ENCODE results near the gene NOP56.
"Not testable (repeated sequence)": the region's sequence is repeated elsewhere in the genome, so short reads cannot be mapped to it uniquely, and the experiment has no call there.

NOP56 gene

DNA sequence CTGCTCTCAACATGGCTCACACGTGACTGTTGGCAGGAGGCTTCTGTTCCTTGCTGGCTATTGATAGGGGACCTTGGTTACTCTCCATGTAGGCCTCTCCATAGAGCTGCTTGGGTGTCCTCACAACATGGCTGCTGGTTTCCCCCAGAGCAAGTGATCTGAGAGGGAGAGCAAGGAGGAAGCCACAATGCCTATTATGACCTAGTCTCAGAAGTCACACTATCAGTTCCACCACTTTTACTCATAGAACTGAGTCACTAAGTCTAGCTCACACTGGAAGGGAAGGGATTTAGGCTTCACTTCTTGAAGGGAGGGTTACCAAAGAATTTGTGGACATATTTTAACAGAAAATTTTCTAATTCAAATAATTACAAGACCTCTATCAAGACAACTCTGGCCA lies 8.7 kb upstream of the NOP56 start:
- DNase-seq (ENCODE audit: low read depth in 2 of 2) = no peak

- peak in 1 of 2 donors; percentile 30 for DNase-seq (ENCODE audit: low read depth in 2 of 2)
Measured at GRCh38 chr20:2652724-2653555, 508 bp downstream of the NOP56 start.

DNA sequence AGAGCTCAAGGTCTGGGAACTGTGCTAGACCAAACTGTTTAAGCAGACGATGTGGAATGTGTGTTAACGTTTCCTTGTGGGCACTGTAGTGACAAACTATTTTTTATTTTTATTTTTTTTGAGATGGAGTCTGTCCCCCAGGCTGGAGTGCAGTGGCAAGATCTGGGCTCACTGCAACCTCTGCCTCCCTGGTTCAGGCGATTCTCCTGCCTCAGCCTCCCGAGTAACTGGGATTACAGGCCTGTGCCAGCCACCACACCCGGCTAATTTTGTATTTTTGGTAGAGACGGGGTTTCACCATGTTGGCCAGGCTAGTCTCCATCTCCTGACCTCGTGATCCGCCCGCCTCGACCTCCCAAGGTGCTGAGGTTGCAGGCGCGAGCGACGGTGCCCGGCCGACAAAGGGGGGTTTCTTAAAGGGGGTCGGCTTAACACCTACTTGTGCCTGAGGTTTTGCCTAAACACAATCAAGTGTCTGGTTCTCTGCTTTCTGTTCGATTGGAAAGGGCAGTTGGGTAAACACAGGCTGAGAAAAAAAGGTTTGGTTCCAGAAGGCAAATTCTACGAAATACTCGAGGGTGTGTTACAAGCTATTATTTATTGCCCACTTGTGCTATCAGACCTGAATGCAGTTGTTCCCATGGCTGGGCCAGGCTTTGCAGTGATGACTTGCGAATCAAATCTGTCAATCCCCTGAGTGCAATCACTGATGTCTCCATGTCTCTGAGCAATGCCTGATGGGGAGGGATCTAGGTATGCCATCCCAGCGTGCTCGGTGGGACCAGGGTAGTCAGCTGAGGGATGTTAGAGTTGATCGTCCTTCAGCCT lies 1.3 kb downstream of the NOP56 start:
- no peak for DNase-seq (ENCODE audit: low read depth in 2 of 2)

- no peak for DNase-seq (ENCODE audit: low read depth in 2 of 2)
Measured at GRCh38 chr20:2654384-2654822, 2.0 kb downstream of the NOP56 start.

GRCh38 chr20:2654831-2655230 lies 2.4 kb downstream of the NOP56 start:
- no peak for DNase-seq (ENCODE audit: low read depth in 2 of 2)

DNA sequence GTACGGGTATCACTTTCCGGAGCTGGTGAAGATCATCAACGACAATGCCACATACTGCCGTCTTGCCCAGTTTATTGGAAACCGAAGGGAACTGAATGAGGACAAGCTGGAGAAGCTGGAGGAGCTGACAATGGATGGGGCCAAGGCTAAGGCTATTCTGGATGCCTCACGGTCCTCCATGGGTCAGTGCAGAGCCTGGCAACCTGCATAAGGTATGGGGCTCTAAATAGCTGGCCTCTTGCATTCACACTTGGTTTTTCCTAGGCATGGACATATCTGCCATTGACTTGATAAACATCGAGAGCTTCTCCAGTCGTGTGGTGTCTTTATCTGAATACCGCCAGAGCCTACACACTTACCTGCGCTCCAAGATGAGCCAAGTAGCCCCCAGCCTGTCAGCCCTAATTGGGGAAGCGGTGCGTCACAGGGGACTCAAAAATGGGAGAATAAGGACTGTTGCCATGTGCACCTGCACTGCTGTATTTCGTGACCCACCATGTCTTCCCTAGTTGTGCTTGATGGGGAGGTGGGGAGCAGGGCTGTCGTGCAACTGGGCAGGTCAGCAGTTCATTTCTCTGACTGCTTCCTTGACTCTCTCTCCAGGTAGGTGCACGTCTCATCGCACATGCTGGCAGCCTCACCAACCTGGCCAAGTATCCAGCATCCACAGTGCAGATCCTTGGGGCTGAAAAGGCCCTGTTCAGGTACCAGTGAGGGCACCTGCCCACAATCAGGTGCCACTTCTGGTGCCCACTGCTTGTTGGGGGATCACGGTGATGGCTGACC lies 3.1 kb downstream of the NOP56 start:
- DNase-seq (ENCODE audit: low read depth in 2 of 2) = no peak

- DNase-seq (ENCODE audit: low read depth in 2 of 2) = no peak
Measured at GRCh38 chr20:2656471-2657117, 4.2 kb downstream of the NOP56 start.

GRCh38 chr20:2657241-2657640 lies 4.8 kb downstream of the NOP56 start:
- no peak for DNase-seq (ENCODE audit: low read depth in 2 of 2)

DNA sequence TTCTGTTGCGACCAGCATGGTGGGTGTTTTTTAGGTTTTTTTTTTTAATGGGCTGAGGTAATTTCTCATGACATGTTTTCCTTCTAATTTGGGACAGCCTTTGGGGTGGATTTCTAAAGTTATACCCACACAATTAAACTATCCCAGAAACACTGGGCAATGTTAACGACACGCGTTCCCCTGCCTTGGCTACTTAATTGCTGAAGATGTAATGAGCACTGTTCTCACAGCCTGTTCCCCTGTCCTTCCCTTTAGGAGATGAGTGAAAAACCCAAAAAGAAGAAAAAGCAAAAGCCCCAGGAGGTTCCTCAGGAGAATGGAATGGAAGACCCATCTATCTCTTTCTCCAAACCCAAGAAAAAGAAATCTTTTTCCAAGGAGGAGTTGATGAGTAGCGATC lies 5.2 kb downstream of the NOP56 start:
- no peak for DNase-seq (ENCODE audit: low read depth in 2 of 2)

DNA sequence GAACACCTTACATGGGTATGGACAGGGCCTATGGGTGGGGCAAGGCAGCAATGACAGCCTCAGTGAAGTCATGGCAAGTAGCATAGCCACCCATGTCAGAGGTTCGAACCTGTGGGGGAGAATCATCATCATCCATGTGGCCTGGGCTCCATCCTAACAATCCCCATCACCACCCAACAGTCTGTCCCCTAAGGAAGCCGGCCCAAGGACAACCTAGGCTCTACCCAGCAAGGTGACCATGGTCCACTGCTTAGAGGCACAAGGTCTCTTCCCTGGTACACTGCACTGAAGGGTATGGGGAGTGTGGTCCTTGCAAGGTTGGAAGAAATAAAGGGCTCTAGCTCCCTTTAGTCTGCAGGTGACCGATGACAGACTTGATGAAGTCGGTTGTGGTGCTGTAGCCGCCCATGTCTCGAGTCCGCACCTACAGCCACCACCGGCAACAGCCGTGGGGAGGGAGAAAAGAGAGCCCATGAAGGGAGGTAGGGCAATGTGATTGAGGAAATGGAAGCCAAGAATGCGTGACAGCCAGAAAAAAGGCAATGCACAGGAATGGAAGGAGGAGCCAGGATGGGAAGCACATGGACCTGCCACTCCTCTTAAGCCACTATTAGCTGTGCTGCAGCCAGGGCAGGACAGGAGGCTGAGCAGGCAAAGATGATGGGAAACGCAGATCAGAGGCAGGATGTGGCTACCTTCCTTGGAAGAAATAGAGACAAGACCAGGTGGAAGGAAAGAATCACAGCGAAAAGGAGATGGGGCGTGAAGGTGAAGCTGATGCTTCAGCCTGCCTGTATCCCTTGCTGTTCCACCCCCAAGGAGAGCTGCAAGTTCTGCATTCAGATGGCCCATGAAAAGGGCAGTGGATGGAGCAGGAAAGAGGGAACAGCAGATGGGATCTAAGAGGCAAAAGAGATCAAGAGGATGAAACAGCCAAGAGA lies 6.3 kb downstream of the NOP56 start:
- DNase-seq (ENCODE audit: low read depth in 2 of 2) = peak in 1 of 2 donors; percentile 11

- no peak for DNase-seq (ENCODE audit: low read depth in 2 of 2)
Measured at GRCh38 chr20:2659547-2659946, 7.1 kb downstream of the NOP56 start.

DNA sequence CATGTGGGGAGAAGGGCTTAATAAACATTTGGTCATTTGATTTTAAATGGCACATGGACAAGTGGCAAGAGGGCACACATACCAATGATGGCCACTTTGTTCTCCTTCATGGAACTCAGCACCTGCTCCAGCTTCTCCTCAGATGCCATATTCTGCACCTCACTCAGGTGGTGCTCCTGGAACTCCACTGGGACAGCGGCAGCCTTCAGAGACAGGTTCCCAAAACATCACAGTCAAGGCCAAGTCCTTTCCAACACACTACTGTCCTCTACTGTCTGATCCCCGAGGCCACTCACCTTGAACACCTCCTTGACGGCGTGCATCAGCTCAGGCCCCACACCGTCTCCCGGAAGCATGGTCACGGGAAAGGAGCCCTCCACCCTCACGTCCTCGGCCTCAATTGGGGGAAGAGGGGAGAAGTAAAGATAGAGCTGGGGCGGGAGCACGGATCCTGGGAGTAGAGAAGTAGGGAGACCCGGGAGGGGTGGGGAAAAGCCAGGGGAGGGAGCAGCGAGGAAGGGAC lies 11.0 kb downstream of the NOP56 start:
- no peak for DNase-seq (ENCODE audit: low read depth in 2 of 2)

DNA sequence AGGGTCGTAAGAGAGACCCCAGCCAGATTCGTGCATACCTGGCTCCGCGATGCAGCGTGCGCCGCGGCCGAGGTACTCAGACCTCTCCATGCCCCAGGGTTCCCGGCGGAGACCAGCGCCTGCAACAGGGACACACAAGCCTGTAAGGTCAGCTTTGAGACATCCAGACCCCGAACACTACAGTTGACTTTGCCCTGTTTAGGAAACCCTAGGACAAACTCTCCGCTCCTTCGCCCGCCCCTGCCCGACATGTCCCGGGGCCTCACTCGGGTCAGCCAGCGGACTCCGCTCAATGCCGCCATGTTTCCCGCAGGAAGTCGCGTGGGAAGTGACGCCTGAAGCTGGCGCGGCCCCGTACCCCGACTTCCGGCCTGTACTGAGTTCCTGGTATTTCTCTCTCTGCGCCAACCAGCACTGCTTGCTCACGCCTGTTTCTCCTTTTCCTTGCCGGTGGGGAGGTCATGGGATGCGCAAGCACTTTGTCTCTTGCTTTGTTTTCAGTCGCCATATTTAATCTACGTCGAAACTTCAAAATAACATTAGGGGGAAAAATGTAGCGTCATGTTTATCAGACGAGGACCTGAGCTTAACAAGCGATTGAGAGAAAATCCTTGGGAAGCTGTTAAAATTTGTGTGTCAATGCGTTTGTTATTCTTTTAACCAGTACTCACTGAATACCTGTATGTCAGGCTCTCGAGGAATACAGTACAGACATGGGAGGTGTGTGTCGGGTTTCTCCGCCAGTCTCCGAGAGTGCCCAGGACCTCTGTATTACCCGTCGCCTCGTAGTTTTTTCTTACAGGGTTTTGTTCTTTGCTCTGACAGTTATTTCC lies 11.7 kb downstream of the NOP56 start, which contains the start of gene IDH3B:
IDH3B (minus strand) TSS at position 330 of the 833 bp plus-strand sequence; CDS start at position 302, 28 bp downstream.
- DNase-seq (ENCODE audit: low read depth in 2 of 2) = peak; percentile 83 to 88

GRCh38 chr20:2671977-2672376 lies 19.5 kb downstream of the NOP56 start:
- no peak for DNase-seq (ENCODE audit: low read depth in 2 of 2)

- no peak for DNase-seq (ENCODE audit: low read depth in 2 of 2)
Measured at GRCh38 chr20:2672446-2672845, 20.0 kb downstream of the NOP56 start.

DNA sequence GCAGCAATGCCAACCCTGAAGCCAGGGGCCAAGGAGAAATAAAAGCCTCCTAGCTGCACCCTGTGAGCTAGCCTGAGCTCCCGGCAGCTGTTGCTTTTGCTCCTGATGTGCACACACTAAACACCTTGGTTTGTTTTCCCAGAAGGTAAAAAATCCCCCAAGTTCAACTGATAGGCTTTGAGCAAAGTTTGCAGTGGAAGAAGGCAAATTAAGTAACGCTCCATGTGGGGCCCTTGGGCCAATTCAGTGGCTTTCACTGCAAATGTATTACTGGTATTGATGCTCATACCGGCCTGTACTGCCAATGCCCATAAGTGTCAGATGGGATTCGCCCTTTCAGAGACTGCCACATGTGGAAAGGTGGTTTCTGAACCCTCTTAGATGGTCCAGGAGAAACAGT lies 21.0 kb downstream of the NOP56 start:
- DNase-seq (ENCODE audit: low read depth in 2 of 2) = no peak

GRCh38 chr20:2680046-2680445 lies 27.6 kb downstream of the NOP56 start:
- DNase-seq (ENCODE audit: low read depth in 2 of 2) = no peak

GRCh38 chr20:2682040-2682439 lies 29.6 kb downstream of the NOP56 start:
- not testable (repeated sequence) for DNase-seq (ENCODE audit: low read depth in 2 of 2)

GRCh38 chr20:2684817-2685216 lies 32.4 kb downstream of the NOP56 start:
- DNase-seq (ENCODE audit: low read depth in 2 of 2) = not testable (repeated sequence)
